Activated CD8-positive, alpha-beta T cell treated with anti-CD3 and anti-CD28 coated beads for 36 hours (primary cell): ENCODE results near the gene CYP46A1. TPM values are rescaled to one million over a fixed set of nuclear protein-coding genes. Genes with fewer than 3 reads are reported as not detected.

Experiments used
- ATAC-seq: fragments of 200-7000 bp; cut with Tn5 transposase; one replicate; pipeline ENCODE4 v1.10.0; 2021; ENCODE audit warnings: mild to moderate bottlenecking, moderate library complexity
- CTCF ChIA-PET: fragments of 350-600 bp; sonication (Branson Sonifier 250); formaldehyde crosslinking; loops from one replicate; lab custom pipeline; 2021; ENCODE audit warnings: antibody characterized with exemption; lab: Charles Lee
- POLR2A ChIA-PET: fragments of 350-600 bp; sonication (Branson Sonifier 250); formaldehyde crosslinking; loops from one replicate; lab custom pipeline; 2021; ENCODE audit warnings: antibody characterized with exemption; lab: Charles Lee
- DNase-seq: peaks from one replicate; pipeline ENCODE4 v3.0.0-alpha.2; 2020
- H3K27ac Mint-ChIP-seq: one replicate; pipeline ENCODE4 v1.8.0; 2021; ENCODE audit warnings: mild to moderate bottlenecking, mixed read lengths
- H3K27me3 Mint-ChIP-seq: one replicate; pipeline ENCODE4 v1.8.0; 2021; ENCODE audit warnings: mixed read lengths
- H3K36me3 Mint-ChIP-seq: one replicate; pipeline ENCODE4 v1.8.0; 2021; ENCODE audit warnings: low read depth, mixed read lengths
- H3K4me1 Mint-ChIP-seq: one replicate; pipeline ENCODE4 v1.8.0; 2021; ENCODE audit warnings: low read depth, mixed read lengths
- H3K4me3 Mint-ChIP-seq: one replicate; pipeline ENCODE4 v1.8.0; 2021; ENCODE audit warnings: mild to moderate bottlenecking, moderate library complexity, mixed read lengths
- H3K9me3 Mint-ChIP-seq: one replicate; pipeline ENCODE4 v1.8.0; 2021; ENCODE audit warnings: mixed read lengths
- CTCF ChIP-seq: fragments of 200-600 bp; IDR thresholded peaks from one replicate; pipeline ENCODE4 v1.8.0; 2022; ENCODE audit warnings: antibody characterized with exemption, mild to moderate bottlenecking
- intact Hi-C: fragments of 100-400 bp; cut with micrococcal nuclease; formaldehyde crosslinking; loops from one replicate; pipeline ENCODE4 v1.10.0; 2022
- total RNA-seq, 2 experiments: library from RNA; stranded (reverse); gene quantifications; one replicate each; pipeline ENCODE4 v1.2.3, GENCODE V29; 2021

CYP46A1 gene
- total RNA-seq, 2 experiments from 2014 or later, result 0.16 to 0.20 TPM

- Mint-ChIP-seq H3K27ac (no peak overlapping the region), H3K4me3 (no peak overlapping the region)
Measured at GRCh38 chr14:99728231-99728920, 44.3 kb downstream of the CYP46A1 start.

GRCh38 chr14:99728981-99729451 lies 44.9 kb downstream of the CYP46A1 start:
- DNase-seq (no peak), ATAC-seq (no peak)
- H3K27ac Mint-ChIP-seq, result no peak overlapping the region
- no peak overlapping the region for H3K4me3 Mint-ChIP-seq
- ChIA-PET POLR2A (no interaction called here), CTCF (interaction anchor here (0.9 to 2.6 kb wide), 10 partner anchors 8 to 163 kb away, joined by 3 to 29 read pairs (median 4); no protein-coding TSS in a partner anchor)
- no peaks in the 10 kb centered on the region for H3K4me1 Mint-ChIP-seq
- no peaks in the 10 kb centered on the region for H3K36me3 Mint-ChIP-seq
- H3K9me3 Mint-ChIP-seq, result no peaks in the 10 kb centered on the region
- peaks cover 25% of the 10 kb centered on the region for H3K27me3 Mint-ChIP-seq
- intact Hi-C loops, result no loop called here
- no peak for TF ChIP-seq CTCF

More at GRCh38 chr14:99728231-99728920, 44.3 kb downstream of the CYP46A1 start:
- Mint-ChIP-seq H3K9me3 (no peaks in the 10 kb centered on the region), H3K4me1 (no peaks in the 10 kb centered on the region), H3K36me3 (no peaks in the 10 kb centered on the region), H3K27me3 (peaks cover 21% of the 10 kb centered on the region)
- TF ChIP-seq CTCF, result no peak
- POLR2A ChIA-PET, result no interaction called here
- ATAC-seq, result no peak
- CTCF ChIA-PET, result interaction anchor here (1.3 to 2.6 kb wide), 2 partner anchors 23 to 159 kb away, joined by 3 to 29 read pairs; no protein-coding TSS in a partner anchor
- DNase-seq, result no peak
- intact Hi-C loops, result no loop called here

GRCh38 chr14:99729991-99730875 lies 46.1 kb downstream of the CYP46A1 start:
- Mint-ChIP-seq H3K27ac (no peak overlapping the region), H3K36me3 (no peaks in the 10 kb centered on the region), H3K9me3 (no peaks in the 10 kb centered on the region), H3K4me1 (no peaks in the 10 kb centered on the region), H3K4me3 (no peak overlapping the region), H3K27me3 (peaks cover 25% of the 10 kb centered on the region)
- ATAC-seq (peak; percentile 96), DNase-seq (peak; percentile 79)
- intact Hi-C loops, result loop anchor here (5.0 kb wide), 1 partner anchor 157 kb away; no protein-coding TSS in a partner anchor
- ChIA-PET CTCF (interaction anchor here (0.6 to 2.6 kb wide), 34 partner anchors 8 to 426 kb away, joined by 3 to 29 read pairs (median 3); no protein-coding TSS in a partner anchor), POLR2A (no interaction called here)
- peak; percentile 95 for TF ChIP-seq CTCF

- Mint-ChIP-seq H3K36me3 (no peaks in the 10 kb centered on the region), H3K4me1 (no peaks in the 10 kb centered on the region), H3K27ac (no peak overlapping the region), H3K9me3 (no peaks in the 10 kb centered on the region), H3K4me3 (no peak overlapping the region), H3K27me3 (peaks cover 28% of the 10 kb centered on the region)
- DNase-seq (no peak), ATAC-seq (no peak)
- ChIA-PET CTCF (interaction anchor here (0.6 to 2.6 kb wide), 28 partner anchors 8 to 425 kb away, joined by 3 to 29 read pairs (median 3); no protein-coding TSS in a partner anchor), POLR2A (no interaction called here)
- no peak for TF ChIP-seq CTCF
- intact Hi-C loops, result loop anchor here (5.0 kb wide), 1 partner anchor 156 kb away; no protein-coding TSS in a partner anchor
Measured at GRCh38 chr14:99730876-99731546, 46.9 kb downstream of the CYP46A1 start.
